IMR-90 (cell line): ENCODE data around the gene MED26.

Experiments
- CEBPB ChIP-seq: IDR thresholded peaks from 2 replicates; pipeline ENCODE4 v1.6.1; 2012; ENCODE audit warnings: low read depth, low read length, improper control_type of control experiment
- FOS ChIP-seq: fragments of 150-350 bp; IDR thresholded peaks from 2 replicates; pipeline ENCODE4 v1.6.1; 2016; ENCODE audit warnings: low read depth, low read length
- POLR2A ChIP-seq: IDR thresholded peaks from 2 replicates; pipeline ENCODE4 v1.6.1; 2012; ENCODE audit warnings: mild to moderate bottlenecking, low read depth, low read length
- RCOR1 ChIP-seq: IDR thresholded peaks from 2 replicates; pipeline ENCODE4 v1.6.1; 2012; ENCODE audit warnings: mild to moderate bottlenecking, low read length, improper control_type of control experiment; ENCODE audit not compliant: insufficient replicate concordance
- TF ChIP-seq, protein P1 (sequence below): conservative IDR thresholded peaks from 2 replicates; pipeline ENCODE4 v1.5.1; 2012; ENCODE audit warnings: mild to moderate bottlenecking, low read depth, low read length, improper control_type of control experiment
- TF ChIP-seq, protein P2 (sequence below): fragments of 150-350 bp; IDR thresholded peaks from 2 replicates; pipeline ENCODE4 v1.6.1; 2016; ENCODE audit warnings: low read depth, mild to moderate bottlenecking, low read length, moderate library complexity, borderline replicate concordance

DNA sequence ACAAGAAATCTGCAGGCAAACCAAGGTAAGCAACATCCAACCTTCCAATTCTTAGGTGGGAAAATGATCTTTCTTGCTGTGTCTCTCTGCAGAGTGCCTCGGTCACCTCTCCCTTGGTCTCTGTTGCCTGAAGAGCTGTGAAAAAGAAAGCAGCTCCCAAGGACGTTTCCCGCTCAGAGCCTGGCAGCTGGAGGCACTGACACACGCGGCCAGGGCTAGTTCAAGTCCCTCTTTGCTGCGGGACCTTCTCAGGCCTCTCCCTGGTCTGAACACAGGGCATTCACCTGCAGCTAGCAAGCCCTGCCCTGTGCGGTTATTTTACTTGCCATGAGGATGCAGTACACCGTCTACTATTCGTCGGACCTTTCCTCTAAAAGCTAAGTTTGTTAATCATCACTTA, 3.8 kb downstream of the MED26 start:
- TF ChIP-seq, protein P1, sequence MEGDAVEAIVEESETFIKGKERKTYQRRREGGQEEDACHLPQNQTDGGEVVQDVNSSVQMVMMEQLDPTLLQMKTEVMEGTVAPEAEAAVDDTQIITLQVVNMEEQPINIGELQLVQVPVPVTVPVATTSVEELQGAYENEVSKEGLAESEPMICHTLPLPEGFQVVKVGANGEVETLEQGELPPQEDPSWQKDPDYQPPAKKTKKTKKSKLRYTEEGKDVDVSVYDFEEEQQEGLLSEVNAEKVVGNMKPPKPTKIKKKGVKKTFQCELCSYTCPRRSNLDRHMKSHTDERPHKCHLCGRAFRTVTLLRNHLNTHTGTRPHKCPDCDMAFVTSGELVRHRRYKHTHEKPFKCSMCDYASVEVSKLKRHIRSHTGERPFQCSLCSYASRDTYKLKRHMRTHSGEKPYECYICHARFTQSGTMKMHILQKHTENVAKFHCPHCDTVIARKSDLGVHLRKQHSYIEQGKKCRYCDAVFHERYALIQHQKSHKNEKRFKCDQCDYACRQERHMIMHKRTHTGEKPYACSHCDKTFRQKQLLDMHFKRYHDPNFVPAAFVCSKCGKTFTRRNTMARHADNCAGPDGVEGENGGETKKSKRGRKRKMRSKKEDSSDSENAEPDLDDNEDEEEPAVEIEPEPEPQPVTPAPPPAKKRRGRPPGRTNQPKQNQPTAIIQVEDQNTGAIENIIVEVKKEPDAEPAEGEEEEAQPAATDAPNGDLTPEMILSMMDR, result no peak
- TF ChIP-seq FOS (no peak), RCOR1 (no peak), CEBPB (no peak), POLR2A (no peak)
- TF ChIP-seq, protein P2, sequence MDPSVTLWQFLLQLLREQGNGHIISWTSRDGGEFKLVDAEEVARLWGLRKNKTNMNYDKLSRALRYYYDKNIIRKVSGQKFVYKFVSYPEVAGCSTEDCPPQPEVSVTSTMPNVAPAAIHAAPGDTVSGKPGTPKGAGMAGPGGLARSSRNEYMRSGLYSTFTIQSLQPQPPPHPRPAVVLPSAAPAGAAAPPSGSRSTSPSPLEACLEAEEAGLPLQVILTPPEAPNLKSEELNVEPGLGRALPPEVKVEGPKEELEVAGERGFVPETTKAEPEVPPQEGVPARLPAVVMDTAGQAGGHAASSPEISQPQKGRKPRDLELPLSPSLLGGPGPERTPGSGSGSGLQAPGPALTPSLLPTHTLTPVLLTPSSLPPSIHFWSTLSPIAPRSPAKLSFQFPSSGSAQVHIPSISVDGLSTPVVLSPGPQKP, result no peak
